ENCODE measurements around the gene FOXN1. TPM values are rescaled to one million over a fixed set of nuclear protein-coding genes. Genes with fewer than 3 reads are reported as not detected.

FOXN1 gene
- total RNA-seq, 1 donor from 2014 or later = not detected

DNA sequence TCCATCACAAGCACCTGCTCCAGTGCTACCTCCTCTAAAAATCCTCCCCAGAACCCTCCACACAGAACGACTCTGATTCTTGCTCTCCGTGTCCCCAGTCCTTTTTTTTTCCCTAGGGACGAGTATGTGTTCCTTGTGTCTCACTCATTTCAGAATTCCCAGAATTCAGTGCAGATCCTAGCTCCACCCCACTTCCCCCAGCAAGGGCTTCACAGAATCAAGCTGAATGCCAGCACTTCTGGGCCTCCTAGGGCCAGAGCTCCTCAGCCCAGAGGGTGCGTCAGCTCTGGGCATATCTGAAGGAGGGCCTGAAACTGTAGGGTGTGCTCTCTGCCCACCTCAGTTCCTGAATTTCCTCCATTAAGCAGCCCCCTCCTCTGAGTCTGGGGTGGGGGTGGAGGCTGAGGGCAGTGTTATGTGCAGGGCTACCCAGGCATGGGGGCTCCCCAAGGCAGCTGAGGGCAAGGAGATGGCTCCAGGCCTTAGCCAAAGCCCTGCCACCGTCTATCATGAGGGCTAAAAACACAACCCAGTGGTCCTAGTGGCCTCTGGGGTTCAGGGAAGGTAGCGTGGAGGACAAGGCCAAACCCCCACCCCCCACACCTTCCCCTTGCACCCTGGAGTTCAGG is 39.8 kb downstream of the FOXN1 start:
- DNase-seq (ENCODE audit: low spot score) = peak; percentile 22

DNA sequence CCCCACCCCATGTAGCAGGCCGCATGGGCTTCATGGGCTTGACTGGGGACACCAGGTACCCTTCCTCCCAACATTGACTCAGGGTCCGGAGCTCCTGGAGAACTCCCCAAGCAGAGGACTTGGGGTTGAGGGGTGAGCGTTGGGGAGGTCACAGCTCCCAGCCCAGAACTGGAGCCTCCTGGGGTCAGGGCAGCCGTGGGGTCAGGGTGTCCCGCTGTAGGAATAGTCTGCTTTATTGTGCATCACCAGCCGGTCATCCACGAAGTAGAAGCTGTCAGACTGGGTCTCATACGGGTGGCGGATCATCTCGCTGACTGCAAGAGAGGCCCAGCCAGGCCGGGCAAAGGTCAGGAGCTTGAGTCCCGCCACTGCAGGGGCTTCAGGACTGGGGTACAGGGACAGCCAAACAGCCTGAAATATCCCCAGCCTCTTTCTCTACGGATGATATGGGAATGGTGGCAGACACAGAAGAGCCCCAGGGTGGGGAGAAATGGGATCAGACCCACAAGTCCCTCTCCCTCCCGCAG is 41.0 kb downstream of the FOXN1 start:
- no peak for DNase-seq (ENCODE audit: low spot score)

DNA sequence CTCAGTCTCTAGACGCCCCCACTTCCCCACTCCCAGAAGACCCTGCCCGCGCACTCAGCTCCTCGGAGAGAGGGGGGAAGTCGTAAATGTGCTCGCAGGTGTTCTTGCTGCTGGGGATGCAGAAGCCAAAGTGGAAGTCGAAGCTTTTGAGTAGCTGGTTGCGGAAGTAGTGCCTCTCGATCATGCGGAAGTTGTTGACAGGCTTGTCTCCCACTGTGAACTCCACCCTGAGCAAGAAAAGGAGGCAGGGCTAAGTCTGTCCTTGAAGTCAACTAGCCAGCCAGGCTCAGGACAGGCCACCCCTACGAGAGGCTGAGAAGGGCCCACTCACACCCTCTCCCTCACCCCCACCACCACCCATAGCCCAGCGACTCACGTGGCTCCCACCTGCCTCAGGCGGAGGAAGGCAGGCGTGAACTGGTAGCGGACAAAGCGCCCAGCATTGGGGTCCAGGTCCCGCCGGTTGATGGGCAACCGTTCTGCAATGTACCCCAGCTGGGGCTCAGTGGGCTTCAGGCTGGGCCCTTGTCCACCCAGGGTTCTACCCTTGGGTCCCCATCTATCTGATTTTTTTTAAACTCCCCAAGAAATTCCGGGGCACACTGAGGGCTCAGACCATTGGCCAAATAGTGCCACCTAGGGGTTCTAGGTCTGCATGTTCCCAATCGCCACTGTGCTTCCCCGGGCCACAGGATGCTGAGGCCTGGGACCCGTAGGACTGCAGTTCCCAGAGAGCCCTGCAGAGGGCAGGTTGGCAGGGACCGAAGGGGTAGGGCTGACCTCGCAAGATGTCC is 41.7 kb downstream of the FOXN1 start:
- peak; percentile 54 for DNase-seq (ENCODE audit: low spot score)

DNA sequence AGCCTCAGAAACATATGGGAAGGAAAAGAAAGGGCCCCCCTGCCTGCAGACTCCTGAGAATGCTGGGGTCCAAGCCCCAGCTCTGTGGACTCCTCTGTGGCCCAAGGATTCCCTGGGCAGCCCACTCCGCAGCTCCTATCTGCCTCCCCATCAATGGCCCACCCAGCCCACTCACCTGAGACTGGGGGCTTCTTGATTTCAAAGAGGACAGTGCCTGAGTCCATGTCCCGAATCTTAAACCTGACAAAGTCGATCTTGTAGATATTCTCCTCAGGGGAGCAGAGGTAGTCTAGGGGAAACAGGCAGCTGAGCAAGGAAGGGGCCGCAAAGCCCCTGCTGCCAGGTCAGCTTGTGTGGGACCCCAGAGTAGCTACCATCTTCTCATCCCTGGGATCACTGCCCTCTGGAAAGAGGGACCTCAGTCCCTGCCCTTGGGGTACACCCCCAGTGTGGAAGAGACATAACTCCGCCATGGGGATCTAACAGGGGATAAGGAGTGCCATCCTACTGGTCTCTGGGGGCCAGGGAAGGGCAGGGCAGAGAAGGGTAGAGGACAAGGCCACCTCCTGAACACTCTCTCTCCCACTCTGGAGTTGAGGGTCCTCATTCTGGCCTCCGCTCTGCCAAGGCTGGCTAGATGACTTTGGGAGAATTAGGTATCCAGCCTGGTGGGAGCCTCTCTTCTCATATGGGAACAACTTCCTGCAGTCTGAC is 42.4 kb downstream of the FOXN1 start:
- no peak for DNase-seq (ENCODE audit: low spot score)

DNA sequence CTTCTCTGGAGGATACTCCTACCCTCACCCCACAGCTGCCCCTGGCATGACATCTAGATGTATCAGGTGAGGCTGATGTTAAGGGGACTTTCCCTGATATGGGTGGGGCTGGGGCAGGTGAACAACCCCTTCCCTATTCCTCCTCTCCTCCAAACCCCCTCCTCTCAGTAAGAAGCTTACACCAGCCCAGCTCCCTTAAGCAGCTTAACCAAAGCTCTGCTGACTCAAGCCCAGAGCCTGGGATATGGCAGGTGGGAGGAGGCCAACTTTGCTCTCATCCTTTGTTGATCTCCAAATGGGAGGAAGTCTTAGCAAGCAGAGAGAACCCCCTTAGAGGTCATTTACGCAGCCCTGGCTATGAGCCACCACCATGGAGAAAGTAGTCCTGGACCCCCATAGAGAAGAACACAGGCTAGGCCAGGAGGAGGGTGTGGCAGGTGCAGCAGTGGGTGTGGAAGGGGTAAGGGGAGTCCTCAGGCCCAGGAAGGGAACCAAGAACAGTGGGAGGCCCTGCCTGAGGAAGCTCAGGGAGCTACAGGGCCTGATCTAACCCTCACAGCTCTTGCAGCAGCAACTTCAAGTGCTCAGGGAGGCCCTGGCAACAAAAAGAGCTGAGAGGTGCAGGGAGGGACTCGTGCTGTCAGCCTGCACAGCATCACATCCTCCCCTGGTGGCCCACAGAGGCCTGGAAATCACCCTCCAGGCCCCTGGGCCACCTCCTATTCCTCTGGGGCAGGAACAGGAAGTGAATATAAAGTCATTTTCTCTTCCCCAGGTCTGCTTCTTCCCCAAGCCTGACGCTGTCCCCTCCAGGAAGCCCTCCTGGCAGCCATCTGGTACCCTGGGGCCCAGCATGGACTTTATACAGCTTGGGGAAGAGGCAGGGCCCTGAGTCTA is 43.3 kb downstream of the FOXN1 start:
- no peak for DNase-seq (ENCODE audit: low spot score)

DNA sequence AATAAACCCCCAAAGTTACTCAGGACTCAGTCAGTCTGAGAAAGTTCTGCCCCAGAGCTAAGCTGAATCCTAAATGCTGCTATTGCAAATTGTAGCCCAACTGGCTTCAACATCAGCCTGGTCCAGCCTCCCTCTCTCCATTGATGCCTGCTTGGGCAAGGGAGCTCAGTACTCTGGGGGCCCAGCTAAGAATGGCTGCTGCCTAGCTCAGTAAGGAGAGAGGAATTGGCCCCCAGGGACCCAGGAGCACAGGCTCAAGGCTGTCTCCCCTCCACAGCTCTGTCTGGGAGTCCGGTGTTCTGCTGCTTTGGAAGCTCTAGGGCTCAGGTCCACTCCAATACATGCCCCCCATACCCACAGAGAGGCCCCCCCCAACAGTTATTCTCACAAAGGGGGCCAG is 44.7 kb downstream of the FOXN1 start:
- no peak for DNase-seq (ENCODE audit: low spot score)

DNA sequence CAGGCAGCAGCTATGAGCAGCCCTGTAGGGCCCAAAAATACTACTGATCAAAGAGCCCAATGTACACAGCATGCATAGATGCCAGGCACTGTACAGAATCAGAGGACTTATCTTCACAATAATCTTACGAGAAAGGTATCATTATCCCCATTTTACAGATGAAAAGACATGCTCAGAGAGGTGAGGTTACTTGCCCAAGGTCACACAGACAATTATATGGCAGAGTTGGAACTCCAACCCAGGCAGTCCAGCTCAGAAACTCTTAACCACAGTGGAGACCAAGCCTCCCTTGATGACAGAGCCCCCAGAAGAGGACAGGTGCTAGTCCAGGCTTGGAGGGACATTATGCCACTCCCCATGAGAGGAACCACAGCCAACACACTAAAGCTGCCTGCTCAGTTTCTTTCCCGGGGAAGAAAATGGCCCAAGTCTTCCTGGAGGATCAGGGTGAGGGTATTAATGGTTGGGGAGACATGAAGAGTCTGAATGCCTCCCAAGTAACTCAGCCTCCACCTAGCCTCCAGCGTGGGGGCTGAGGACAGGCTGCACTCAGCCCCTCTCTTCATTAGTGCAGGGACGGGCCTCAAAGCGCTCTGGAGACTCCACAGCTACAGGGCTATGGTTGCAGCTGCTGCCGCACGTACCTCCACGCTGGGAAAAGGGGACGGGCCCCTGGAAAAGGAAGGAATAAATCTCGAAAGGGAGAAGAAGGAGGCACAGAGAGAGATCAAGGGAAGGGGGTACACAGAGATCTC is 45.5 kb downstream of the FOXN1 start:
- peak; percentile 51 for DNase-seq (ENCODE audit: low spot score)

DNA sequence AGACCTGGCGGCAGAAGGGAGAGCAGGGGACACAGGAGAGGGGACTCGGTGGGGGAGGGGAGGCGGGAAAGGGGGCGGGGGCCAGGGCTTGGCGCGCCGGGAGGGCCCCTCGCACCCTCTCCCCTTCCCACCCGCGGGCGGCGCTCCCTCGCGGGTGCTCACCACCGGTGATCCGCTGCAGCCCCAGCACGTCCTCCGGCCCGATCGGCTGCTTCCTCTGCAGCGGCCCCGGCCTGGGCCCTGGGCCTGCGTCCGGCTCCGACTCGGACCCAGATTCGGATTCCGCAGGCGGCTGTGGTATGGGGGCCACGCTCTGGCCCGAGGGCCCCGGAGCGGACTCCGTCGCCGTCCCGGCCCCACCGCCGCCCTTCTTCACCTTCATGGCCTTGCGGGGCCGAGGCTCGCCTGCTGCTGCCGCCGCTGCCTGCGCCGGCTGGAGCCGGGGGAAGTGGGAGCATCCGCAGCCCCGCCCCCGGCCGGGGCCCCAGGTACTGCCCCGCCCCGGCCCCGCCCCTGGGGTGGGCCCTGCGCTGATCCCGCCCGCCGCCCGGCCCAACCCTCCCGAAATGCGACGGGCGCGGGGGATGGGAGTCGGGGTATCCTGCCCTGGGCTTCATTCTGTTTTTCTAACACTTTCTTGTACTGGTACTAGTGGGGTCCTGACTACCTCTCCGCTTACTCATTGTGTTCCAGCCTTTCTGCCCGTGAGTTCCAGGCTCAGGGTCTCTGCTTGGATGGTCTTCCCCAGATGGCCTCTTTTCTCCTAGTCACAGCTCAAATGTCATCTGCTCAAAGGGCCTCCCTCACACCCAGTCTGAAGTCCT is 46.2 kb downstream of the FOXN1 start, which contains the start of gene UNC119:
Gene UNC119 (minus strand): TSS at position 449 of the 824 bp plus-strand sequence. CDS start 67 bp downstream, at position 382.
- DNase-seq (ENCODE audit: low spot score) = peak; percentile 85

DNA sequence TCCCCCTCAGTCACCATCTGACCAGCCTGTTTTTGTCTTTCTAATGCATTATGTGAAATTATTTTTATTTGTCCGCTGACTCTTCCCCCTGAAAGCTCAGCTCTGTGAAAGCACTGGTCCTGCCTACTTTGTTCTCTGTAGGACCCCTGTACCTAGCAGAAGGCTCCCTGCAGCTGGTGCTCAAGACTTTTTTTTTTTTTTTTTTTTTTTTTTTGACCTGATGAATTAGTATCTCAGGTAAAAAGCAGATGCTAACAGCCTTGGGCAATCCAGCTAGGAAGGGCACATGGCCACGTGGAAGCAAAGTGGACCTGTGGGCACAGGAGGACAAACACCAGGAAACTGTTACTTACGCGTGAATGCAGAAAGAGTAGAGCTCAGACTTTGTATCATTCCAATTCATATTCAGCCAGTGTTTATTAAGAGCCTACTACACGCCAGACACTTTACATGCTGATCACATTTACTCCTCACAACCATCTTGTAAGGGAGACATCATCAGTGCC is 46.9 kb downstream of the FOXN1 start:
- DNase-seq (ENCODE audit: low spot score) = no peak

DNA sequence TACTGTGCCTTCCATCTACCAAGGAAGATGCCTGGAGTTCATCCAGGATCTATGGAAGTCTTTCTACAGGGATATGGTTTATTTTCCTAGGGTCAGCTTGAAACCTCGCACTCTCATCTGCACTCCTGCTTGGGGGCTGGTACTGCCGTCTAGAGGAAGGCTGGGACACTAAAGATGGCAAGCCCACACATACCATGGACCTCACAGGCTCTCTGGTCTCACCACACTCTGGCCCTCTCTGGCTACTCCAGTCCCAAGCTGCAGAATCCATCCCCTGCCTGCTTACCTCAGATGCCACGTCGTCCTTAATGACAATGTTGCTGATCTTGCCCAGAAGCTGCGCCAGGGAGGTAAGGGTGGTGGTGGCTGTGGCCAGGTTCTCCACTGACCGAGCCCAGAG is 48.4 kb downstream of the FOXN1 start:
- DNase-seq (ENCODE audit: low spot score) = no peak

DNA sequence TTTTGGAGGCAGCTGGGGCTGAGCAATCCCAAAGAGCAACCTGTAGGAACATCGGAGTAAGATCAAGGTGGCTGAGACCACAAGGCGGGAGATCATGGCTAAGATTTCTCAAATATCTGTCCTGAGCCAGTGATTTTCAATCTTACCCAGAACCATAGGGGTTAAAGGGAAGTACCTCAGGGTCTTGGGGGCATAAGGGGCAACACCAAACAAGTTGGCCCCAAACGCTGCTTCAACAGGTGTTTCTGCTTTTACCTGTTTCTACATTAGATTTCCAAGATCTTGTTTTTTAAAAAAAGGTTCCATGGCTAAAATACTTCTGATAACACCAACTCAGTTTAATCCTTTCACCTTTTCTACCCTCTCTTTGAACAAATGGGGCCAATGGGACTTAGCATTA is 48.9 kb downstream of the FOXN1 start:
- no peak for DNase-seq (ENCODE audit: low spot score)

DNA sequence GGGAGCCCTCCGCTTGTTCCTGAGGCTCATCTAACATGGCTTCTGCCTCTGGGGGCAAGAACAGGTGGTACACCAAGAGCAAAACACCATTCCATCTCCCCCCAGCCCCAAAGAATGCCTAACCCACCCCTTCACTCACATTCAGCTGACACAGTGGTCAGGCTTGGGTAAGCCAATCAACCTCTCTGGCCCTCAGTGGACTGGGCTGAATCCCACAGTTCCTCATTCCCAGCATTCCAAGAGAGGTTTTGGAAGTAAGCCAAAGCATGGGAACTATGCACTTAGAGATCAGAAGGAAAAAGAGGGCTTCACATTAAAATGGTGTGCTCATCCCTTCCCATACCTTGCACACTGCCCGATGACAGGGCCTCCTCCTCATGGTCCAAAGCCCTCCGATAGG is 57.3 kb downstream of the FOXN1 start:
- DNase-seq (ENCODE audit: low spot score) = peak; percentile 54

DNA sequence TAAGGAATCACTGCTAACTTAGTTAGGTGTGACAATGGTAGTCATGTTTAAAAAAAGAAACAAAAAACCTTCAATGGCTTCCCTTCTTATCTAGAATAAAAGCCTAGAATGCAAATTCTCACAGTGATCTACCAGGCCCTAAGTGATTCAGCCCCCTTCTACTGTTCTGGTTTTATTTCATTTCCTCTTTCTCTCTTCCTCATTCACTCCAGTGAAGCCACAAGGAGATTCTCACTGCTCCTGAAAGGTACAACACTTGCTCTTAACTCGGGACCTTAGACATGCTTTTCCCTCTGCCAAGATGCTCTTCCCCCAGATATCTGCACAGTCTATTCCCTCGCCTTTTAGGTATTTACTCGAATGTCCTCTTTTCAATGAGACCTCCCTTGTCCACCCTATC is 61.5 kb downstream of the FOXN1 start:
- no peak for DNase-seq (ENCODE audit: low spot score)

DNA sequence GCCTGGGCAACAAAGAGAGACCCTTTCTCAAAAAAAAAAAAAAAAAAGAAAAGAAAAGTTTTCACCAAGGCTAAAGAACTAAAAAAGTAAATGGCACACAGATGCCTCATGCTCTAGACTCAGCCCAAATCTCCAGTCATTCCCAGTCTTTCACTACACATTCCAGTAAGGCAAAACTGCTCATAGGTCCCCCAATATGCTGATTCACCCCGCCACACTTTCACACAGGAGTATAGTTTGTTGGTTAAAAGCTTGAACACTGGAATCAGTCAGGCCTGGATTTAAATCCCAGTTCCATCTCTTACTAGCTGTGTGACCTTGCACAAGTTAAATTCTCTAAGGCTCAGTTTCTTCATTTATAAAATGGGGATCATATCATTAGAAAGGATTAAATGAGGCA is 63.3 kb downstream of the FOXN1 start:
- DNase-seq (ENCODE audit: low spot score) = no peak

DNA sequence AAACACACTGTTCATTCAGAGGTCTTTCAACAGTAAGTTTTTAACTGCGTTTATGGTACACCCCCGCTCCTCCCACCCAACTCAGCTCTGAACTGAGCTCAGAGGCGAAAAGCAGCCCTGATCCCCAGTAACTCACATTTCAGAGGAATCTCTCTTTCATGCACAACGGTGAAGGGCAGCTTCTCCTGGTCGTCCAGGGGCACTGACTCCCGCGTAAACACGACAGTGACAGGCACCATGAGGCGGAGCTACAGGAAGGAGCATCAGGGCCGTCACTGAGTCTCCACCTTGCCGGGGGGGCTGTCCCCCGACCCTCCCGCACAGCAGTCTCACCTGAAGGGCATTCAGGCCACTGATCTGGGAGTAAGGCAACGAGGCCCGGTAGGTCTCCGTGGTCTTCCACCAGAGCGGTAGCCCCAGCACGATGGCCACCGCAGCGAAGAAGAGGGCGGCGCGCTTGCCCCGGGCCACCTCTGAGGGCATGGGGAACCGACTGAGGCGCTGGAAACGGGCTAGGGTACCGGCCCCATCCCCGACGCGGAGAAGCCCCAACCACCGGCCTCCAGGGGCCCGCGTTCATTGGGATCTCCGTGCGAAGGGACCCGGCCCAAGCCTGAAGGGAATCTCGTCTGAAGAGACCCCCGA is 64.7 kb downstream of the FOXN1 start:
- no peak for DNase-seq (ENCODE audit: low spot score)

DNA sequence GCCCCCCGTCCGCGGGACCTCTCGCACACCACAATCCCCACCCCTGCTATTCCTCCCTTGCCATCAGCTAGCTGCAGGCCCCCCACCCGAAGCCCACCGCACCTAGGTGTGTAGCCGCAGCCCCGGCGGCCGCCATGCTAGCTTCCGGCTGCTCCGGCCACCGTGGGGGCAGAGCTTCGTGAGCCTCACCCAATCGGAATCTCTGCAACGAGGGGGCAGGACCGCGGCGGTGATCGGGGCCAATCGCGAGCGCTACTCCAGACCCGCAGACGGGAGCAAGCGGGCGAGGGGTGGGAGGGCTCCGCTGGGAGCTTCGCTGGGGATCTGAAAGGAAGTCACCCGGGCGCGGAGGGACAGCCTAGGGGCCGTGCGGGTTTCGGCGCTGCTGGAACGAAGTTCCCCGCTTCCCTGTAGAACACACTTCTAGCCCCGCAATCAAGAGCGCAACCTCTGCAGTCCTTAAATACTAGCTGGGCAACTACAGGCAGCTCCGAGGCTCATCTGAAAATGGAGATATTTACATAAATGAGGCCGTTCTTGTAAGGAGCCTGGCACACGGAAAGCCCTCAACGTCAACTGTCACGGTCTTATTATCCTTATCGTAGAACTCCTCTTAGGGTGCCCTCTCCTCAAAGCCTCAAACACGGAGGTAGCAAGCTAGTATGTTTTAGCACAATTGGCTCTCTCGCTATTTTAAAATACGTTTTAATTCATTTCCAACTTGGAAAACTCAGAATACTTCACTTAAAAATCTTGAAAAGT is 65.4 kb downstream of the FOXN1 start, which contains the start of gene PIGS:
Gene PIGS (minus strand): TSS at position 164 of the 762 bp plus-strand sequence. CDS start 28 bp downstream, at position 136.
- DNase-seq (ENCODE audit: low spot score) = peak; percentile 95

DNA sequence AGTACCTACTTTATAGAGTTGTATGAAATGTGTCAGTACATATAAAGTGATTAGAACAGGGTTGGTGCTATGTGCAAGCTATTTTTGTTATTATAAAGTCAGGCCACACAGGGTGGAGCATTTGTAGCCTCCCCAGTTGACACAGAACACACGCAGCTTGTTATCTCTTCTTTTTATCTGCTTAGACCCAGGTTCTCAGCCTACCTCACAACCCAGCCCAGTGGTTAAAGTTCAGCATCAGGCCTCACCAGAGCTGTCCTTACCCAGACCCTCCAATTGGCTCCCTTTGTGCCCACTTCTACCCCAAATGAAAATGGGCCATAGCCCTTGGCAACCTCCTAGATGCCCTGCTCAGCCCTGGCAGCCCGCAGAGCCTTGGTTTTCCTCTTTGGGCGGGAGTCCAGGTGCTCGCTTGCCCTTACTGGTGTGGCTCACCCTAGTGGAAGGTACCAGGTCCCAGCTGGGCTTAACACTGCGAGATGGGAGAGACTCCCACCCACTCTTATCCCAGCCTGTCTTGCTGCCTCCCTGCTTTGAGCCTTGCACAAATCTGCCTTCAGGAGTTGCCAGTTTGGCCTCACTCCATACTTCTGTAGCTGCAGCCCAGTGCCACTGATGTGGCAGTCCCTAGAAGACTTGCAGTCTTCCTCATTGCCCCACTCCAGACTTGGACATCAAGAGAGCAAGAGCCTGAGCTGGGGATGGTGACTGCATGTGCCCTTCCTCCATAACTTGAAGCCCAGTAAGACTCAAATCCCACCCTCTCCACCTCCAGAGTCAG is 66.3 kb downstream of the FOXN1 start:
- no peak for DNase-seq (ENCODE audit: low spot score)
